ENCODE data around the gene ATG10.
A peak's percentile ranks its signal among the peaks of the same experiment; 100 is the strongest.

The ATG10 gene

DNA sequence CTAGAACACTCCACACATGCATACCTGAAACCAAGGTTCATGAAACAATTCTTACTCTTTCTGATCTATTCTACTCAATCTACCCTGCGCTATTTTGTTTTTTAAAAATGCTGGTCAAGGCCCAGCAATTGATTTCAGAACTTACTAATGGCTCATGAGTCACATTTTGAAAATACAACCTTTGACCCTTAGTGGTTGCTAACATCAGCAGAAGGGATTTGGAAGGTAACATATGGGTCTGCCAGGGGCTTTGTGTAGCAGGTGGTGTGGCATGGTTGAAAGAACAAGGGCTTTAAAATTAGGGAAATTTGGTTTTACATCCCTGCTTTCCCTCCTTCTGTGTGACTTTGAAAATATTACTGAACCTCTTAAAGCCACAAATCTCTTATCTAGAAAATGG is 101.4 kb downstream of the ATG10 start:
- DNase-seq (ENCODE audit: low read depth), result peak; percentile 3
- H3K4me3 ChIP-seq (replicated peaks; ENCODE audit: low read depth, low read length), result no peak overlapping the region
- TF ChIP-seq, protein P1, sequence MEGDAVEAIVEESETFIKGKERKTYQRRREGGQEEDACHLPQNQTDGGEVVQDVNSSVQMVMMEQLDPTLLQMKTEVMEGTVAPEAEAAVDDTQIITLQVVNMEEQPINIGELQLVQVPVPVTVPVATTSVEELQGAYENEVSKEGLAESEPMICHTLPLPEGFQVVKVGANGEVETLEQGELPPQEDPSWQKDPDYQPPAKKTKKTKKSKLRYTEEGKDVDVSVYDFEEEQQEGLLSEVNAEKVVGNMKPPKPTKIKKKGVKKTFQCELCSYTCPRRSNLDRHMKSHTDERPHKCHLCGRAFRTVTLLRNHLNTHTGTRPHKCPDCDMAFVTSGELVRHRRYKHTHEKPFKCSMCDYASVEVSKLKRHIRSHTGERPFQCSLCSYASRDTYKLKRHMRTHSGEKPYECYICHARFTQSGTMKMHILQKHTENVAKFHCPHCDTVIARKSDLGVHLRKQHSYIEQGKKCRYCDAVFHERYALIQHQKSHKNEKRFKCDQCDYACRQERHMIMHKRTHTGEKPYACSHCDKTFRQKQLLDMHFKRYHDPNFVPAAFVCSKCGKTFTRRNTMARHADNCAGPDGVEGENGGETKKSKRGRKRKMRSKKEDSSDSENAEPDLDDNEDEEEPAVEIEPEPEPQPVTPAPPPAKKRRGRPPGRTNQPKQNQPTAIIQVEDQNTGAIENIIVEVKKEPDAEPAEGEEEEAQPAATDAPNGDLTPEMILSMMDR (IDR thresholded peaks at IDR 0.05; ENCODE audit: low read length, missing control alignments), result no peak

DNA sequence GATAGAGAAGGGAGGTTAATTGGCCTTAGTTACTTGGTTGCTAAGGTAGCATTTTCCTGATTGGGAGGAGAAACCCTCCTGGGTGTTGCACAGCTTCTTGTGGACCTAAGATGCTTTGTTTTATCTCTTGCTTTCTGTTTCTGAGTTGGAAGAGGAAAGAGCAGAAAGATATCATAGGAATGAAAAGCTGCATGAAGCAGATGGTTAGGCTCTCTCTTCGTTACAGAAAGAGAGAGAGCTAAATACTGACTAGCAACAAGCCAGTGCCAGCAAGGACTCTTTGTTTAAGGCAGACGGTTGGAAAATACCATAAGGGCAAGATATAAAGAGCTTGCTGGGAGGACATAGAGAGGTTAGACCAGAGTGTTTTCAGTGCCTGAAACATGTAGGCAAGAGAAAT is 103.1 kb downstream of the ATG10 start:
- TF ChIP-seq, protein P1 (IDR thresholded peaks at IDR 0.05; ENCODE audit: low read length, missing control alignments), result no peak
- no peak overlapping the region for H3K4me3 ChIP-seq (replicated peaks; ENCODE audit: low read depth, low read length)
- peak; percentile 4 for DNase-seq (ENCODE audit: low read depth)

DNA sequence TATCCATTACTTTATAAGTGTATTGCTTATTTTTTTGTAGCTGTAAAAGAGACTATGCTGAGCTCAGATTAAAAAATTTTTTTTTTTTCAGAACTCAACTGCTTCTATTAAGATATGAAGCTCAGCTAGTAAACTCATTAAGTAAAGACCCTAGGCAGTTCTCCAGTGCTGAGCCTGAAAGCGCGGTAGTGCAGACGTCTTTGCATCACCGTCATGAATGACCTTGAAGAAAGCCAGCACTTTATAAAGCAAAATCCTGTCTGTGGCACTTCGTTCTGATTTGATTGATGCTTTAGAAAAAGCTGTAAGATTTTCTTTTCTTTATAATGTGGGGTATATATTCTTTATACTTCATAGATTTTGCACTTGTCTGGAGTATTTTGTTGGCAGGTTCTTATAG is 105.7 kb downstream of the ATG10 start:
- no peak for DNase-seq (ENCODE audit: low read depth)
- TF ChIP-seq, protein P1 (IDR thresholded peaks at IDR 0.05; ENCODE audit: low read length, missing control alignments), result no peak
- no peak overlapping the region for H3K4me3 ChIP-seq (replicated peaks; ENCODE audit: low read depth, low read length)

DNA sequence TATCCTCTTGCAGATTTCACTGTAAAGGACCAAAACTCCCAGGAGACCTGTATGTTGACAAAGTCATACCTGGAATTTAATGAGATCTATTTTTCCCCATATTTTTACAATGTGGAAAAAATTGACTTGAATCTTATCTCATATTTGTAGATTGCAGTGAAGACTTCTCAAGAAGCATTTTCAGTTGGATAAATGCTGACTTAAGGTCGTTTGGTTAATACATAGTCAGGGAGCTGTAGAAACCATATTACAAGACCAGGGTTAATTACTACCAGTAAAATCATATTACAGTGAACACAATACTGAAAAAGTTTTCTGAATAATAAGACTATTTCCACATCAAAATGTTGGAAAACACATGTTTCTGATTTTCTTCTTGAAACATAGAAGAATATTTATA is 119.8 kb downstream of the ATG10 start:
- TF ChIP-seq, protein P1 (IDR thresholded peaks at IDR 0.05; ENCODE audit: low read length, missing control alignments), result no peak
- H3K4me3 ChIP-seq (replicated peaks; ENCODE audit: low read depth, low read length), result no peak overlapping the region
- no peak for DNase-seq (ENCODE audit: low read depth)

DNA sequence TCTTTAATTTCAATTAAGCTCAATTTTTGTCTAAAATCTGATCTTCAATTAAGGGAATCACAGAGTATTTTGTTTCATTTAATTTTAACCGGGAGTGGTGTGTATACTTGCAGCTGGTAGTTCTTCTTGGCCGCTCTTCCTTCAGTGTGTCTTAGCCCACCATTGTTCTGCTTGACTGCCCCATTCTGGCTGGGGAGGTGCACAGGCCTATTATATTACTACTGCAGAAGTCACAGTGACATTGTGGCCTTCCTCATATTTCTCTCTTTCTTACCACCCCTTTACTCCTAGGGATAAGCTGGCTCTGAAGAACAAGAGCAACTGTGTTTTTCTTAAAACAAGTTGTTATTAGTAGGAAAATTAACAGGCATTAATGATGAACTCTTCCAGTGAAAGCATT is 123.7 kb downstream of the ATG10 start:
- no peak overlapping the region for H3K4me3 ChIP-seq (replicated peaks; ENCODE audit: low read depth, low read length)
- no peak for DNase-seq (ENCODE audit: low read depth)
- TF ChIP-seq, protein P1 (IDR thresholded peaks at IDR 0.05; ENCODE audit: low read length, missing control alignments), result no peak

DNA sequence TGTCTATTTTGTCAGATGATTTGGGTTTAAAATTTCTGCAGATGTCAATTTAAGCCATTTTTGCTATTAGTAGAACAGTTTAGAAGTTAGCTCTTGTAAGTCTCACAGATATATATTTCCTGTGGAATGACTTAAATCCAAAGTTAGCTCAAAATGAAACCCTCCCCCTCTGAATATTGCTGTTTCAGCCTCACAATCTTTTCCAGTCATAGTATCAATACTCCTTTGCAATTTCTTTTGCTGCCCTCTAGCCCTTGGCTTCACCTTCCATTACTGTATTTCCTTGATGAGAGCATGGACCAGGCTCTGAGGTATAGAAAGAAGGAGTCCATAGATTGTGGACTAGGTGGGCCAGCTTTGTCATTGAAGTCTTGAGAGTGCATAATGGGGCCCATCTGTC is 124.4 kb downstream of the ATG10 start:
- TF ChIP-seq, protein P1 (IDR thresholded peaks at IDR 0.05; ENCODE audit: low read length, missing control alignments), result no peak
- H3K4me3 ChIP-seq (replicated peaks; ENCODE audit: low read depth, low read length), result no peak overlapping the region
- DNase-seq (ENCODE audit: low read depth), result no peak

DNA sequence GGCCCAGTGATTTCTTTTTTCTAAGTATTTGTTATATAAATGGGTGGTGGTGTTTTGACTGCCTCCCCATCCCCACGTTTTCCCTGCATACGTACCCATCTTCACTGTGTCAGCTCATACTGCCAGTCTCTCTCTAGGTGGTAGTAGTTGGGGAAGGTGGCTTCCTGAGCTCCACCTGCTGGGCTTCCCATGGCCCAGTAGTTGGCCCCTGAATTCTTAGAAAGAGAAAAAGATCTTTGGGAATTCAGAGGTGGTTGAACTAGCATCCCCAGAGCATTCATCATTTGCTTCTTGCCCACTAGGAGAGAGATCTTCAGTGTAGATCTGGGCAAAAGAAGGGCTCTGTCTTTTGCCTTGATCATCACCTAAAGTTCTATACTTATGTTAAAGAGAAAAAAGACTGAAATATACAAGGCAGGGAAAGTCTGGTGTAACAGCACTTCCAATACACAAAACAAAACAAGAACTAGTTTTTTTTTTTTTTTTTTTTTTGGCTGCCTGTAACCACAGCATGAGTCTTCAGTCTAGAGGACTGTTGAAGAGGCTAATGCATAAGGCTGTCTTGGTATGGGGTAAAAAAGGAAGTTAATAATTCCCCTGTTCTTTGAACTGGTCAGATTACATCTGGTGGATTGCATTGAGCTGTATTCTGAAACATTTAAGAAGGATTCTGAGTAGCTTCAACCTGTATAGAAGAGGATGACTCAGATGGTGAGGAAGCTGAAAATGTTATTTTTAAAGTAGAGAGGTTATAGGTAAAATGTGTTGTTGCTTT is 128.7 kb downstream of the ATG10 start:
- no peak overlapping the region for H3K4me3 ChIP-seq (replicated peaks; ENCODE audit: low read depth, low read length)
- TF ChIP-seq, protein P1 (IDR thresholded peaks at IDR 0.05; ENCODE audit: low read length, missing control alignments), result no peak
- no peak for DNase-seq (ENCODE audit: low read depth)
